Astrocyte of the cerebellum (primary cell): ENCODE data around the gene TBC1D5.
"Not testable (repeated sequence)": the region's sequence is repeated elsewhere in the genome, so short reads cannot be mapped to it uniquely, and the experiment has no call there.

Experiments used
- DNase-seq: peaks from one replicate; pipeline ENCODE4 v3.0.0-alpha.2; 2011; ENCODE audit warnings: low read depth
- H3K4me3 ChIP-seq: 2 replicates; pipeline ENCODE4 v1.5.1; 2011; ENCODE audit warnings: mild to moderate bottlenecking, low read depth, low read length, moderate library complexity
- CTCF ChIP-seq: IDR thresholded peaks from 2 replicates; pipeline ENCODE4 v1.5.1; 2012; ENCODE audit warnings: low read length, low read depth, moderate library complexity, mild to moderate bottlenecking; ENCODE audit errors: missing control alignments
- in situ Hi-C: cut with HindIII; loops from 2 replicates; pipeline ENCODE4 v1.10.0; 2017; ENCODE audit warnings: low sequenced_read_pairs

Gene TBC1D5

GRCh38 chr3:17546500-17547255 is 195.8 kb downstream of the TBC1D5 start:
- TF ChIP-seq CTCF: no peak
- in situ Hi-C loops: no loop called here
- DNase-seq: no peak

GRCh38 chr3:17544632-17545031 is 197.8 kb downstream of the TBC1D5 start:
- no peak overlapping the region for H3K4me3 ChIP-seq
- no peak for DNase-seq
- in situ Hi-C loops: no loop called here
- peak; percentile 13 for TF ChIP-seq CTCF

More at GRCh38 chr3:17546500-17547255, 195.8 kb downstream of the TBC1D5 start:
- H3K4me3 ChIP-seq: no peak overlapping the region

- peak; percentile 12 for DNase-seq
- no peak overlapping the region for H3K4me3 ChIP-seq
- in situ Hi-C loops: no loop called here
- TF ChIP-seq CTCF: no peak
Observed at GRCh38 chr3:17542591-17542990, 199.8 kb downstream of the TBC1D5 start.

GRCh38 chr3:17539436-17539835 is 203.0 kb downstream of the TBC1D5 start:
- DNase-seq: no peak
- no peak overlapping the region for H3K4me3 ChIP-seq
- in situ Hi-C loops: no loop called here
- no peak for TF ChIP-seq CTCF

- TF ChIP-seq CTCF: no peak
- no peak for DNase-seq
- no peak overlapping the region for H3K4me3 ChIP-seq
- in situ Hi-C loops: no loop called here
Observed at GRCh38 chr3:17535274-17535673, 207.2 kb downstream of the TBC1D5 start.

- H3K4me3 ChIP-seq, DNase-seq, in situ Hi-C loops: not testable (repeated sequence)
Observed at GRCh38 chr3:17532446-17532845, 210.0 kb downstream of the TBC1D5 start.

GRCh38 chr3:17529677-17530076 is 212.8 kb downstream of the TBC1D5 start:
- in situ Hi-C loops: no loop called here
- no peak for DNase-seq
- H3K4me3 ChIP-seq: no peak overlapping the region
- no peak for TF ChIP-seq CTCF
